NCI-H1092 treated with DMSO at 0.1 percent for 48 hours (cell line): ENCODE measurements around the gene HOXA1.

ENCODE experiments used
- DNase-seq: peaks from one replicate; lab custom pipeline; 2025; lab: John Stamatoyannopoulos, UW

Gene HOXA1

DNA sequence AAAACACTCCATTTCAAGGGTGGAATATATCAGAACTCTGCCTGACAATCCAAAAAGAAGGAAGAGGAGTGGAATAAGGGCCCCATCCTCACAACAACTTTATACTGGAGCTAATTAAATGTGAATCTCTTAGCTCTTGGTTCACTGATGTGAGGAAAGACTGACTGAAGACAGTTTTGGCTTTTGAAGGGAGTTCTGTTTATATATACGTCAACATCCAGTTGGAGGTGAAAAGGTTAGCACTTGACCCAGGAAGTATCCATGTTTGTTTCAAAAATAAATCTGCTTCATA is 3.0 kb downstream of the HOXA1 start:
- DNase-seq, result no peak

DNA sequence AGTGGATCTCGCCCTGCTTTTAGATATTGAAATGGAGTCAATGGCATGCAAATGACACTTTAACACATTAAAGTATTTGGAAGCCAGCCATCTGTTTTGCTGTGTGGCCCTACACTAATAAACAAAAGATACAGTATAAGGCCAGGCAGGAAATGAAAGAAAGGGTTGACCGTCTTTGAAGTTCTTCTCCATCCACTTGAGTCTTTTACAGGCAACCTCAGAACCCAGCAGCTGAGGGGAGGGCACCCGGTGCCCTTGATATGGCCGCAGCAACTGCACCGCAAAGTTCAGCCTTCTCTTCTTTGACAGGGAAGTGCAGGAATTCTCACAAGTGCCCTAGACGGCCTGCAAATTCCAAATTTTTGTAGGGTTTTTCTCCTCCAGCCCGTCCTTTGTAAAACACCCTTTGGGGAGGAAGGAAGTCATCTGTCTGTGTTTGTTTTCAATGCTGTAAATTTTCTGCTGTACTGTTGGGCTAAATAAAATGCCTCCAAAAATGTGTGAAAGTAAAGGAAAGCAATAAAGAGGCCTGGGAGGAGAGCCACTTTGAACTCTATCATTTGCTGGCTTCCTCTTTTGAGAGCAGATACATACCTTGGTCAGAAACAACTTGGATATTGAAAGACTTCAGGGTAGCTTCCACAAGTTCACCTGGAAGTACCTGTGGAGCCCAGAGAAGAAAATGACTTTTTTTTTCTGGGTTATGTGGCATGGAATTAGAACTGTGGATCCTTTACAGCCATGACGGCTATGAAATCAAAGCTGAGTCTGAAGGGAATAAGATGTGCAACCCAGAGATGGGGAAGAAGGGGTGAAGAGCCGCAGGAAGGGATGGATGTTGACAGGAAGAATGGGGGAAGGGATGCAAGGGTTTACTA is 3.6 kb downstream of the HOXA1 start:
- peak; percentile 45 for DNase-seq

DNA sequence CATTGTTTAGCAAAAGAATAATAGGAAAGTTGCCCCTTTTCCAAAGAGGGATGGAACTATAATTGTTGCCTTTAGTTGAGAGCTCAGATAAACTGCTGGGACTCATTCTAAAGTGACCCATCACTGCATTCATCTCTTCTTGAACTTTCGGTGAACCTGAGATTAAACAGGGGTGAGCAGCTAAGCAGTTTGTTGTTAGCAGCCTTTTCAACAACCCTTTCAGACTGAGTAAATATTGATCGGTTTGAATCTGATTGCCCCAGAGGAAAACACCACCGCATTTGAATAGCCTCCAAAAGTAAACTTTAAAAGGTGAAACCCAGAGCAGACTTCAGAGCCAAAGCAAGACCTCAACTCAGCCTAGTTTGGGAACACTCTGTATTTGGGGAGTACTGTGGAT is 4.7 kb downstream of the HOXA1 start:
- peak; percentile 97 for DNase-seq

DNA sequence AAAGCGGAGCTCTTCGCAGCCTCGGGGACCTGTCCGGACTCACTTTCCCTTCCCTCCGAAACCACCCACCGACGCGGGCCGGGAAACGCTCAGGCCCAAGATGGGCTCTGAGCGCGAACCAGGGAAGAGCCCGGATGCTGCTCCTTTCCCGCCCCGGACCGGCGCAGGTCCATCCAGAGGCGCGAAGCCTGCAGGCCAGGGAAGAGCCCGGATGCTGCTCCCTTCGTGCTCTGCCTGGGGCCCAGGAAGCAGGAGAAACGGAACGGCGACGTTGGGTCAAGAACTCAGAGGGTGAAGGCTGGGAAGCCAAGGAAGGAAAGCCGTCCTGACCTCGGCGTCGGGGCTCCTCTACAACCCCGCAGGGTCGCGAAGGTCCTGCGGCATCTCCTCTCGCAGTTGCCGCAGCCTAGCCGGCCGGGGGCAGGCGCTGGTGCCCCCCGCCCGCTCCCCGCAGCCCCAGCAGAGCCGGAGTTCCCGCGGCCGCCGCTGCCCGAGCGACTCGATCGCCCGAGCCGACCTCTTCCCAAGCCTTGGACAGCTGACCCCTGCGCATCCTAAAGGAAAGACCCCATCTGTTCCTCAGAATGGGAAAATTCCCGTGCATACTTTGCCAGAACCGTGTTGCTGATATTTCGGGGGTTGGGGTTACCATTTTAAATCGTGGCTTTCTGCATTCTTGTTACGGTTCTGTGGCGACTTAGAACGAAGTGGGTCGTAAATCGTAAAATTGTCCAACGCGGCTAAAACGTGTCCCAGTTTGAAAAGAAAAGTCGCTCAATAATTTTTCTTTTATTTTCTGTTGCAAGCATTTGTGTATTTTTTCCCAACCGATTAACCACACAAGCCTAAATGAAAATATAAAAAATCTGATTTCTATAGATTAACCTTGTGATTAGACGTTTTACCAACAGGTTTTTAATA is 7.5 kb downstream of the HOXA1 start:
- DNase-seq, result no peak

DNA sequence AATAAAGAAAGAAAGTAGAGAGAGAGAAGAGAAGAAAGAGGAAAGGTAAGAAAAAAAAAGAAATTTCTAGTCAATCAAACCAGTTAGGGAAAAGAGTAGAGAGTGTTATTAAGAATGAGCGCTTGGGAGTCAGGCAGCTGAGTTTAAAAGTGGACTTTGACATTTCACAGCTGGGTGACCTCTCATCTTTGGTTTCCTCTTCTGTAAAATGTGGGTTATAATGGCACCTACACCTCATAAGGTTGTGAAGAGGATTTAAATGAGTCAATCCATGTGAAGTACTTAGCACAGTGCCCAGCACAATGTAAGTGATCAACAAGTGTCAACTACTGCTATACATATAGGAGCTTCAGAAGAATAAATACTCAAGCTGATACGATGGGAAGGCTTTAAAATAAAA is 12.2 kb downstream of the HOXA1 start:
- peak; percentile 37 for DNase-seq

DNA sequence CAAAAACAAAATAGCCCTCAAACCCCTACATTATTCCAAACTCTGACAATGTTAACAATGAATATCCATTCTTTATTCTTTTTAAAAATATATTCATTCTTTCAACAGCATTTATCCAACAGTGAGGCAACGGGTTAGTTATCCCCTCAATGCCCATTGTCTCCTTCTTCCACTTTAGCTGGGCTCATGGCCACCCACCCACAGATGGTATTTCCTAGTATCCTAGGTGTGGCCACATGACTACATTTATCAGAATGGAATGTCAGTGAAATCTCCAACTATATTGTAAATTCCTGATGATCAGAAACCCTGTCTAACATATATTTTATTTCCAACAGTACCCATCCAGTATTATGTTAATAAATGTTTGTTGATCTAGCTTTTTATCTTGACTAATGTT is 13.6 kb downstream of the HOXA1 start:
- DNase-seq, result no peak

DNA sequence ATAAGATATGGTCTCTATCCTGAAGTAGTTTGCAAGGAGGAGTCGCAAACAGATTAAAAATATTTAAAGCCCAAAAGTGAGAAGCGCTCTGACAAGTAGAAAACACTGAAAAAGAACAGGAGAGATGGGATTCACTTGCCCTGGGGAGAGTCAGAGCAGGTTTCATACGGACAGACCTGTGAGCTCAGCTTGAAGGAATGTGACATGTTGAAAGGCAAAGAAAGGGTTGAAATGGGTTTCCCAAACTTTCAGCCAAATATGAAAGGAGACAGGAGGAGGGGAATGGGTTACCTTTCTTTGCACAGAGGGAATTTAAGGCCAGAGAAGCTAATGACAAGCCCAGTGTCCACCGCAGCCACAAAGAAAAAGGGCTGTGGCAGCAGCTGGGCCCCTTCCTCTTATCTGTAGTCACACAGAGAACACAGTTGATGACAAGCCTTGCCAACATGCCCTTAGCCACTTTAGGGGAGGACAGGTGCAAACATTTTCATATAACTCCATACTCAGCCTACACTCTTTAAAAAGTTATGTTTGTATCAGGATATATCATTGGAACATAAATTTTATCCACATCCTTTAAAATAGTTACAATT is 14.9 kb downstream of the HOXA1 start:
- DNase-seq, result no peak

DNA sequence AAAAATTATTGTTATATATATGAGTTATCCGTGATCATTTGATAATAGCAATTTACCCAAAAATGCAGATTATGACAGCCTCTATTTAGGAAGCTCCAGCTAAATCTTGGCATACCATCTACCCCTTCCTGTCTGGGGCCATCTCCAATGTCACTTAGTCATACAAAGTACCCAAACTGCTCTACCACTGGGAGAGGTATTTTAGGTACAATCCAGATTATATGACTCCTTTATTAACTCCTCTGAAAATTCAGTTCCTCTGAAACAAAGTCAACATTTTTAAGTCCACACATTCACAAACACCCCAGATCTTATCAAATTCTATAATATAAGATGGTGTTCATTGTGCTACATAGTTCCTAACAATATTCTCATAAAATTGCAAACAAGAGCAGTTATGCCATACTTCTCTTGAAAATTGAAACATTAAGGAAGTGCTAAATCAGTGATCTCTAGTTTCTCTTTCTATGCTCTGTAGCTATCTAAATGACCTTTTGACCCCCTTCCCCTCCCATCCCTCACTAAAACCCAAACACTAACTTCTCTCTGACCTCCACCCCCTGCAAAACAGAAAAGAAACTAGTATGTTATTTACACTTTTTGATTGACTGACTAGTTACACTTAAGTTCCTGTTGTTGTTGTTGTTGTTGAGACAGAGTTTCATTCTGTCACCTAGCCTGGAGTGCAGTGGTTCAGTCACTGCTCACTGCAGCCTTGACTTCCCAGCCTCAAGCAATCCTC is 16.4 kb downstream of the HOXA1 start:
- DNase-seq, result no peak

DNA sequence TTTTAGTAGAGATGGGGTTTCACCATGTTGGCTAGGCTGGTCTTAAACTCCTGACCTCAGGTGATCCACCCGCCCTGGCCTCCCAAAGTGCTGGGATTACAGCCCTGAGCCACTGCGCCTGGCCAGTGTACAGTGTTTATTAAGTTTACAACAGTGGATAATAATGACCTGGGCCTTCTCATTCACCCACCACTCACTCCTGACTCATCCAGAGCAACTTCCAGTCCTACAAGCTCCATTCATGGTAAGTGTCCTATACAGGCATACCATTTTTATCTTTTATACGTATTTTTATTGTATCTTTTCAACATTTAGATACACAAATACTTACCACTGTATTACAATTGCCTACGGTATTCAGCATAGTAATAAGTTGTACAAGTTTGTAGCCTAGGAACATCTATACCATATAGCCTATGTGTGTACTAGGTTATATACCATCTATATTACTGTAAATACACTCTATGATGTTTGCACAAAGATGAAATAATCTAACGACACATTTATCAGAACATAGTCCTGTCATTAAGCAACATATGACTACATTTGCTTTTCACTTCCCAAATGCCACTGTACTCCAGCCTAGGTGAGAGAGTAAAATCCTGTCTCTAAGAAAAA is 17.1 kb downstream of the HOXA1 start:
- no peak for DNase-seq

DNA sequence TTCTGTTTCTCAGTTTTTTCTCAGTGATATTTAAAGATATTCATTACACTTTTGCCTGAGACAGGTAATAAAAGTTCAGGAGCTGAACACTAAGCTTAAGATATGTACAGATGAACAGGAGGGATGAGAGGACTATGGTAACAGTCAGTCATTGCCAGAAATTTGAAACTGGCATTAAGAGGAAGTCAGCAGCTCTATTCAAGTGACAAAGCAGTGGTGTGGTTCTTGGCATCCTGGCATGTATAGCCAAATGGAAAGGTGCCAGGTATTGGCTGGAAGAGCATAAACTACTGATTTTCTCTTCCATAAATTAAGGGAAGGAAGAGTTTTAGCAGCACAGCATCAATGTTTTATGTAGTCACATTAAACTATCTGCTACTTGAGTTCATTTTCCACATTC is 22.7 kb downstream of the HOXA1 start:
- DNase-seq, result peak; percentile 90

DNA sequence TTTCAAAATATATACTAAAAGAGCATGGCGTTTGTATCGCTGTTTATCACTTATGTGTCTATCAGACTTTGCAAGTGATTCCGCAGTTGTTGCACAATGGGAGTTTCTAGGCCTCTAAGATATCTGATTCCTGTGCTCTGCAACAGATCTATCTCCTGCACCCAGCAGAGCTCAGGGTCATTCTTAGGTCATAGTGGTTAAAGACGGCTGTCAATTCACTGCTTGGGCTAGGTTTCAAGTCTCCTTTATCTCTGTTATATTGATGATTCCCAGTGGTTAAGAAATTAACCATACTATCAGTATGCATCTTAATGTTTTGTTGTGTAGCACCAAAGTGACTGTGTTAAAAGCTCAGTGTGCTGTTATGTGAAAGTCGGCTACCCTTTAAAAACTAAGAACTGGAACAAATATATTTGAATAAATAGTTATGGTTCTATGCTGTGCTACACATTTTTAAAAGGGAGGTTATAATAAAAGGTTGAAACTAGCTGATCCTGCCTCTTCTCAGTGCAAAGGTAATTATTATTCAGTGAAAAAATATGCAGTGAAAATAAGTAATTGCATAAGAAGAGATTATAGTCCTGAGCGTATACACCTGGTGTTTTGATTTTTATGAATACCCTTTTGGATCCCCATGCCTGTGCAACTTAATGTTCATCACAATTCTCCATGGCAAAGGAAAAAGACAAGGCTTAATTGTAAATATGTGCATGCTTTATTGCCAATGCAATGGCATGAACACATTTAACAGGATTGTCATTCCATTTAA is 24.0 kb downstream of the HOXA1 start:
- peak; percentile 40 for DNase-seq

DNA sequence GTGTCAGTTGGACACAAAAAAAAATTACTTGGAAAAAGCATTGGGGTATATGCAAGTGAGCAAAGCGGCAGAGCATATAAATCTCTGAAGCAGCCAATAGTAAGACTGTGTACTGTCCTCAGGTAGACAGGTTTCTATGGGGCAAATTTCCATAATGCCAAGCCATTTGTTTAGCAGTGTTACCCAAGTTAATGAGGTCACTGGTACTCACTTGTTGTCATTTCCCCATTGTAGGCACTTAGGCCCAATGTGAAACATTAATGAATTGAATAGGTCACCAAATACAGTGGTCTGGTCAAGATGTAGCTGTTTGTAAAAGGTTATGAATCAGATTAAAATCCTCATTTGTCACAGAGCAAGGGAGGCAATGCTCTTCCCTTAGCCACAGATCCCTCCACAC is 27.5 kb downstream of the HOXA1 start:
- no peak for DNase-seq

DNA sequence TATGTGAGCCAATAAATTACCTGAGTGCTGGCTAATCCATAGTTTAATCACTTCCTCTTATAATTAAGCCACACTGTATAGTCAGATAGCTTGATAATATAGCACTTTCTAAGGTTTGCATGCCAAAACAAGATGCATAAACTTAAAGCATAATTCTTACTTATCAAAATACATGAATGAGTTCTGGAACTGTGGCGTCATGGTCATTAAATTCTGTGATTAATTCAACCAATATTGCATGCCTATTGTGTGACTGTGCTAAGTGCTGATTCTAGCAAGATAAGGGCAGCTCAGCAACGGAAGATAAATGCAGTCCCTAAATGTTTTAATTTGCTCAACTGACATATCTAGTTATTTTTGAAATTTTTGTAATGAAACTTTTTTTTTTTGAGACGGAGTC is 29.7 kb downstream of the HOXA1 start:
- DNase-seq, result no peak

DNA sequence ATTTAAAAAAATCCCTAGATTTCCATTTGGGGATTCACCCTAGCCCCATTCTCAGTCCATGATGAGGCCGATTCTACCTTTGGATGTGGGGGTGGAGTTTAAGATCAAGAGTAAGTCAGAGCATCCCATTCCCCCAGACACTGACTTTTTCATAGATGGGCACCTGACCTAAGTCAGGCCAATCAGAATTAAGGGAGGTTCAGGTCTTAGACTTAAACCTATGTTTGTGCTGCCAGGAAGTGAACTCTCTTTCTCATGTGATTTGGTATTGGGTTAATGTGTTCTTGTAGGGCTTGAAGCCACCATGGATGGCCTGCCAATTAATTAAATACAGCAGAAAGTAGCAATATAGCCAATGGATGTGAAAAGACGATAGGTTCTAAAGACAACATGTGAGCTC is 30.1 kb downstream of the HOXA1 start:
- DNase-seq, result no peak

DNA sequence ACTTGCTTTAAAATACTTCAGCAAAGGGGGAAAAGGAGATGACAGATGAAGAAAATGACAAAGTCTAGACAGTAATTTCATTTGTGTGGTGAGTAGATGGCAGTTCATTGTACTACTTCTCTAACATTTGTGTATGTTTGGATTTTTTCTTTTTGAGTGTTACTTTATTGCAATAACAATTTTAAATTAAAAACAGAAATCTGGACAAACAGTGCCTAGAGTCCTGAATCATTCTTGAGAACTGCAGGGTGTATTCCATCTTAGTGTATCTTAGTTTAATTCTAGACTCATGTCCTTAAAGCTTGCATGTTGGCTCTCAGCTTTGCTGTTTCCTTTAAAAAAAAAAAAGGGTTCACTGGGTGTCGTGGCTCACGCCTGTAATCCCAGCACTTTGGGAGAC is 31.1 kb downstream of the HOXA1 start:
- DNase-seq, result no peak

DNA sequence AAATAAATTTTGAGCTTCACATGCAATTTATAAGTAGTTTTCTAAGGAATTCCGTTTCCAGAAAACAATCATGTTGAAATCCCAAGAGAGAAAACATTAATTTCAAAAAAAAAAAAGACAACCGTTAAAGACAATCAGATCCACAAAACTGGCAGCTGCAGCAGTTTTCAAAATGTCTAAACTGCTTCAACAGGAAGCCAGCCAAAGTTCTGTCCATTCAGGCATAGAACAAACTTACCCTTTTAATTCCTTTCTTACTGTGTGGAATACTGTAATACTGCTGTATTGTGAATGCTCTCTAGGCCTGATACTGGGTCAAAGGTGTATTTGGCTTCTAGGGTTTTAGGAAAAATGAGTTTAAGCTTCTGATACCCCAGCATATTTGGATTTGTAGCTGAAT is 31.6 kb downstream of the HOXA1 start:
- DNase-seq, result peak; percentile 46

DNA sequence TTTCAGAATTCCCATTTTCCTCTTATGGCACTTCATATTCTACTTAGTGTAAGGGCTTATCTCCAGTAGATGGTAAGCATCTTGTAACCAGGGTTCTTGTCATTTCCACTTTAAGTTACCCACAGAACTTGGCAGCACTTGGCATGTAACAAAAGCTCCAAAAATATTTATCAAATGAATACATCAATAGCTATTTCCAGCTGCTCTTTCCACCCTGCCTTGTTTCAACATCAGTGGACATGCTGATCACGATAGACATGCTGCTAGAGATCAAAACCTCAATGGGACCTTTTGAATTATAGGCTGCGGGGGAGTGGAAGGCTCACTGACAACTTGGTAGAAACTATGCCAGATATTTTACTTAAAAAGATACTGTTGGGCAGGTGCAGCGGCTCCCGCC is 32.9 kb downstream of the HOXA1 start:
- no peak for DNase-seq

DNA sequence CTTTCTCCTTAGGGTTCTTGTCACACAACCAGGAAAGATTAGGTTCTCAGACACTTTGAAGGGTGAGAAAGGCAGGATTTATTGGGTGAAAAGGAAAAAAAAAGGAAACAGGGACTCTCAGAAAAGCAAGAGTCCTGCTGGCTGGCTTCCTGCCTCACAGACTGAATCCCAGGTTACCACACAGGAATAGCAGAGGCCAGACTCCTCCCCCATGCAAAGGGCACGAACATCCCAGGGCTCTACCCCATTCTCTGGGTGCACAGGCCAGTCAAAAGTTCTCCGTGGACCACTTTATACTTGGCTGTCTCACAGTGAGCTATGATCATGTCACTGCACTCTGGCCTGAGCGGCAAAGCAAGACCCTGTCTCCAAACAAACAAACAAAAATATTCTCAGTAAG is 42.6 kb downstream of the HOXA1 start:
- no peak for DNase-seq

DNA sequence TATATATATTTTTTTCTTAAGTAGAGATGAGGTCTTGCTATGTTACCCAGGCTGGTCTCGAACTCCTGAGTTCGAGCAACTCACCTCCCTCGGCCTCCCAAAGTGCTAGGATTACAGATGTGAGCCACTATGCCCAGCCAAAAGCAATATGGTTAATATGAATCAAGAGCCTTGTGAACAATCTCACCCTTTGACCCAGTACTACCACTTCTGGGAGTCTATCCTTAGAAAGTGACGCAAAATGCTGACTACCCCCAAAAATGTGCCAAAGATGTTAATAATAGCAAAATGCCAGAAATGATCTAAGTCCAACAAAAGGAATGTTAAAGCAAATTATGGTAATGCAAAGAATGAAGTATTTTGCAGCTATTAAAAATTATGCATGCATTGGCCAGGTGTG is 44.3 kb downstream of the HOXA1 start:
- no peak for DNase-seq

DNA sequence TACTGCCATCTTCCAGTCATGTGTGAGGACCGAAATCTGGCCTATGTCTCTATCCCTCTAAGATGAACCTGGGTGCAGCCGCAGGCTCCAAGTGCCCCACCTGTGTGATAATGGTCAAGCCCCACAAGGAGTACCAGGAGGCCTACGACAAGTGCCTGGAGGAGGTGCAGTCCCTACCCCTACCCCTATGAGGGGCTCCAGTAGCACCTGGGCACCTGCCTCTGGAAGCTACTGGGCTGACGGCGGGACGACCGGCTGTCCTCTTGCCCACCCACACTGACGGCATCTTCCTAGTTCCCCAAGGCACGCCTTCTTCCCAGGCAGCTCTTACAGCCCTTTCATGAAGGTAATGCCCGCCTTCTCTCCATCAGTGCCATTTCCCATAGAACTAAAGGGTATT is 47.4 kb downstream of the HOXA1 start:
- no peak for DNase-seq
